Measurements from ENCODE around the gene CXCR3.
"Not testable (repeated sequence)": the region's sequence is repeated elsewhere in the genome, so short reads cannot be mapped to it uniquely, and the experiment has no call there.

CXCR3 gene

GRCh38 chrX:71609095-71609750, 9.1 kb downstream of the CXCR3 start:
- no peak for DNase-seq

- DNase-seq = no peak
Measured at GRCh38 chrX:71607488-71607887, 10.8 kb downstream of the CXCR3 start.

- DNase-seq = no peak
Measured at GRCh38 chrX:71606536-71607216, 11.6 kb downstream of the CXCR3 start.

- DNase-seq = no peak
Measured at GRCh38 chrX:71604796-71605568, 13.3 kb downstream of the CXCR3 start.

- DNase-seq = no peak
Measured at GRCh38 chrX:71604141-71604540, 14.2 kb downstream of the CXCR3 start.

- DNase-seq = no peak
Measured at GRCh38 chrX:71603618-71604017, 14.7 kb downstream of the CXCR3 start.

- DNase-seq = no peak
Measured at GRCh38 chrX:71599965-71600364, 18.3 kb downstream of the CXCR3 start.

GRCh38 chrX:71593210-71593609, 25.1 kb downstream of the CXCR3 start:
- not testable (repeated sequence) for DNase-seq

GRCh38 chrX:71586929-71587328, 31.4 kb downstream of the CXCR3 start:
- no peak for DNase-seq

- DNase-seq = no peak
Measured at GRCh38 chrX:71581210-71581609, 37.1 kb downstream of the CXCR3 start.

GRCh38 chrX:71579990-71580380, 38.3 kb downstream of the CXCR3 start:
- DNase-seq = no peak

GRCh38 chrX:71579136-71579989, 38.9 kb downstream of the CXCR3 start:
- DNase-seq = no peak

- no peak for DNase-seq
Measured at GRCh38 chrX:71578253-71579135, 39.8 kb downstream of the CXCR3 start, which contains the start of gene GCNA. GCNA (plus strand) TSS chrX:71578437; CDS start chrX:71580822, 2,385 bp downstream.

- DNase-seq = no peak
Measured at GRCh38 chrX:71577682-71578081, 40.6 kb downstream of the CXCR3 start.

- no peak for DNase-seq
Measured at GRCh38 chrX:71573590-71573989, 44.7 kb downstream of the CXCR3 start.

- DNase-seq = not testable (repeated sequence)
Measured at GRCh38 chrX:71571390-71571789, 46.9 kb downstream of the CXCR3 start.
